Measurements from ENCODE around the gene CCDC157. TPM values are rescaled to one million over a fixed set of nuclear protein-coding genes. Genes with fewer than 3 reads are reported as not detected.
"Not testable (repeated sequence)": the region's sequence is repeated elsewhere in the genome, so short reads cannot be mapped to it uniquely, and the experiment has no call there.

The CCDC157 gene
- total RNA-seq, 1 experiment from 2014 or later = 1.8 TPM

- peak; percentile 75 for DNase-seq (ENCODE audit: low read depth)
Measured at GRCh38 chr22:30390974-30391691, 34.3 kb downstream of the CCDC157 start.

DNA sequence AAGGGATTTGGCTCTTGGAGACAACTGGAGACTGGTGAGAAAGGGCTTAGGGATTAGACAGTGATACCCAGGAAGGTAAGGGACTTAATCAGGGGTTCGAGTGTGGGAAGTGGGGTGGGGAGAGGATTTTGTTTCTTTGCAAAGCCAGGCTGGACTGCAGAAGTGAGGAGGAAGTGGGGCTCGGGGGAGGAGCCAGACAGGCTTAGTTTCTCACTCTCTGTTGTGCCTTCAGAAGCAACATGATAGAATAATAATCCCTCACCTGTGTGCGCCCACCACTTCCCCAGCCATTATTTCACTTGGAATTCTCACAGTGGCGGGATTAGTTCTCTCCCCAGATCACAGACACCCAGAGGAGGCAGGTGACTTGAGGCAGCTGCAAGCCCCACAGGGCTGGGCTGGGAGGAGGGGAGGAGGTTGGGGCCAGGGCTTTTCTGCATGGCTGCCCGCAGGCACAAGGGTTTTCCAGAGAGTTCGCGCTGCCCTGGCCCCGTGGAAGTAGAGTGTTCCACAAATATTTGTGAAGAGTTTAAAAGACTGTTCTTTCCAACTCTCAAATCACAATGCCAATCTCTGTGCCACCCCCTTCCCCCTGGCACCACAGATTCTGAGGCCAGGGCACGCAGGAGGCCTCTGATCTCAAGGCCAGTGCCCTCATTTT, 36.0 kb downstream of the CCDC157 start:
- DNase-seq (ENCODE audit: low read depth) = no peak

GRCh38 chr22:30393322-30393680, 36.5 kb downstream of the CCDC157 start:
- no peak for DNase-seq (ENCODE audit: low read depth)

DNA sequence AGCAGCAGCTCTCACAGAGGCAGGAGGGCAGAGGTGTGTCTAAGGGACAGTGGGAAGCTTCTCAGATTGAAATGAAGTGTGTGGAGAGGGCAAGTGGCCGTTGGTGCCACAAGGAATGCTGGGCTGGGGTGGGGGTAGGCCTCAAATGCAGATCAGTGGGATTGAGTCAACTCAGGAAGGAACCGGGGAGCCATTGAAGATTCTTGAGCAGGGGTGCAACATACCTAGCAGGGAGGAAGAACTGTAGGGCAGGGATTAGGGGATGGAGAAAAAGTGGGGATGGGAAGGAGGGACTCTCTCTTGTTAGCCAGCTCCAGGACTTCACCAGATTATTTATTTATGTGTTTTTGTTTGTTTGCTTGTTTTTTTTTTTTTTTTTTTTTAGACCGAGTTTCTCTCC, 37.1 kb downstream of the CCDC157 start:
- no peak for DNase-seq (ENCODE audit: low read depth)

GRCh38 chr22:30396871-30397655, 40.3 kb downstream of the CCDC157 start, which contains the start of gene SEC14L2:
Gene SEC14L2 (plus strand): TSS chr22:30397018. CDS start chr22:30397117, 99 bp downstream.
- peak; percentile 63 for DNase-seq (ENCODE audit: low read depth)

DNA sequence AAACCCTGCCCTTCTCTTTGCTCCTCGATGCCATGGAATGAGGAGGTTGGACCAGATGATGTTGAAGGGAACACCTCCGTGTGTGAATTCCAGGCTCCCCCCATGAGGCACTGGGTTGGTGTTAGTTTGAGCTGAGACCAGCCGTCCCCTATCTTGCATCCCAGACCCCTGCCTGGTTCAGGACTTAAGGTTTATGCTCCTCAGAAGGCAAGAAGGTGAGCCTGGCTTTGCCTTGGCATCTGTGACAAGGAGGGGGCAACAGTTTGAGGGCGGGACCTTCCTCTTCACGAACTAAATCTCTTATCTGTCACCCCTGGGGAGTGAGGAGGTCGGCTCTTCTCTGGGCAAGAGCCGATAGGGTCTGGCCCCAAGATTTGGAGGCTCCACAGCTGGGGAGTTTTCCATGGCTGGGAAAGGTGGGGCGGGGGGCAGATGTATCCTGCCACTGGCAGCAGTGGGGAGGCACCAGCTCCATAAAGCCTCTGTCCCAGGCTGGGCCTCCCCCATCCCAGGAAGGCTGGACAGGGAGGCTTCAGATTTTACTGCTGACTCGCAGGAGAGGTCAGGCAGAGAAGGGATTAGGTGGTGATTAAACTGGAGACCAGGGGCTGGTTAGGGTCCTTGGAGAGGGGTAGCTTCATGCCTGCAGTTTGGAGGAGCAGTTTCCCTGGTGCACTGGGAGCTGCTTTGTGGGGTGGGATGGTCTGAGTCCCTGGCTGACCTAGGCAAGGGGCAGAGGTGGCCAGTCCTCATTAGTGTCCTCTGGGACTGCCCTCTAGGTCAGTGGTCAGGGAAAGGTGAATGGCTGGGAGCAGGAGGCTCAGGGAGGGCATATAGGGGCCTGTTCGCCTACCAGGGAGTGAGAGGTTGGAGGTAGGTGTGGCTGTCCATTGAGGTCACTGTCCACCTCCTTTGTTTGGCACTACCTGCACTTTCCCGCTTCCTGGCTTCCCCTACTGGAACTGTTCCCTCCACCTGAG, 41.1 kb downstream of the CCDC157 start:
- DNase-seq (ENCODE audit: low read depth) = no peak

GRCh38 chr22:30398685-30399680, 42.2 kb downstream of the CCDC157 start:
- DNase-seq (ENCODE audit: low read depth) = peak; percentile 4

DNA sequence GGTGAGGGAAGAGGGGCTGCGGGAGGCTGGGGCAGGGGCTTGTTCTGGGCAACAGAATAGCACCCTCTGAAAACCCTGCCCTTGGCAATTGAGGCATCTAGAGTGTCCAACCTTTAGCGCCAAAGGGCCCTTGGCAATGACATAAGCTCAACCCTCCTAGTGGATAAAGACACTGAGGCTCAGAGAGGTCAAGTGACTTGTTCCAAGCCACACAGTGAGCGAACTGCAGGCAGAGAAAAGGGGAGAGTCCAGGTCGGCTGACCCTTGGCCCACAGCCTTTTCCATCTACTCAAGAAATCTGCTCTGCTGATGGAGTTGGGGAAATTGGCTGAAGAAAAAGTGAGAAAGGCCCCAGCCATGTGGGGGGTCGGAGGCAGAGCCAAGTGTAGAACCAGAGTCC, 42.9 kb downstream of the CCDC157 start:
- DNase-seq (ENCODE audit: low read depth) = no peak

DNA sequence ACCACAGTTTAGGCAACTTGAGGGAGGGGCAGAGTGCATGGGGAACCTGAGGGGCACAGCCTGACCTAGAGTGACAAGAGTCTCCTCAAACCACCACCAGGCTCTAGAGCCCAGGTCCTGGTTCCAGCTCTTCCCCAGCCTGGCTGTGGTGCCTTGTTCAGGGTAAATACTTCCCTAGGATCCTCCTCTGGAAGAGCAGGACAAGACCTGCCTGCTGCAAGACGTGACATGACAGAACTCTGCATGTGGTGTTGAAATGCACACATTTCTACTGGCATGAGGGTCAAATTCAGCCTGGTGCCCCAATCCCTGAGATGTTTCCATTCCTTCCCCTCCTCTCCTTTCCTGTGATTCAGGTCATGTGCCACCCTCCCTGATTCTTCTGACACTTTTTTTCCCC, 43.4 kb downstream of the CCDC157 start:
- no peak for DNase-seq (ENCODE audit: low read depth)

DNA sequence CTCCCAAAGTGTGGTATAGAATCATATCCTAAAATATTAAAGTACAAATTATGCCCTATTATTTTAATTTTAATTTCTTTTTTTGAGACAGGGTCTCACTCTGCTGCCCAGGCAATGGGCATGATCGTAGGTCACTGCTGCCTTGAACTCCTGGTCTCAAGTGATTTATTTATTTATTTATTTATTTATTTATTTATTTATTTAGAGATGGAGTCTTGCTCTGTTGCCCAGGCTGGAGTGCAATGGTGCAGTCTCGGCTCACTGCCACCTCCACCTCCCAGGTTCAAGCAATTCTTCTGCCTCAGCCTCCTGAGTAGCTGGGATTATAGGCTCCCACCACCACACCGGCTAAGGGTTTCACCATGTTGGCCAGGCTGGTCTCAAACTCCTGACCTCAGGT, 44.2 kb downstream of the CCDC157 start:
- DNase-seq (ENCODE audit: low read depth) = not testable (repeated sequence)

DNA sequence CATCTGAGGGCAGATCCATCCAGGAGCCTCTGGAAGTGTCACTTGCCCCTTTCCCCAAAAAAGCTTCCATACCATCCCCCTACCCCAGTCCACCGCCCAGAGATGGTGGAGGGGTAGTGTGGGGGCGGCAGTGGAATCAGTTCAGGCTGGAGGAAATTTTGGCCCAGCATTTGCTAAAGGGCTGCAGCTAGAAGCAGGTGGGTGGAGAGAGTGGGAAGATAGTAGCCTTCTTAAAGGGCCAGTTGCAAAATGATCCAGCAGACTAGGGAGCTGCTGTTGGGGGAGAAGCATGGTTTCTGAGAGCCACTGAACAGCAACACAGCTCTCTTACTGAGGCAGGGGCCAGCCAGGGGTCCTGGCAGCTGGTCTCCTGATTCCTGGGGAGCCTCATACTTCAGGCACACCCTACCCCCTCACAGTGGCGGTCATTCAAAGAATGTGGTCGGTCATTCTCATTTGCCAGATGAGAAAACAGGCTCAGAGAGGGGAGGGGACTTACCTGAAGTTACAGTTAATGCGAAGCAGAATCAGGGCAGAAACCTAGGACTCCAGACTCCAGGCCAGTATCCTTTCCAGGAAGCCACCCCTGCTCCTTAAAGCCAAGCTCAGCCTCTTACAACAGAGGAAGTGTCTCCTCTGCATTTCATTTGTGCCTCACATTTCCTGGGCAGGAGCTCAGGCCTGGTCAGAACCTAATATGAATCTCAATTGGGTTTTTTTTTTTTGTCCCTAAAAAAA, 45.4 kb downstream of the CCDC157 start:
- no peak for DNase-seq (ENCODE audit: low read depth)

- DNase-seq (ENCODE audit: low read depth) = not testable (repeated sequence)
Measured at GRCh38 chr22:30402766-30403104, 45.9 kb downstream of the CCDC157 start.

GRCh38 chr22:30404307-30404706, 47.5 kb downstream of the CCDC157 start:
- no peak for DNase-seq (ENCODE audit: low read depth)

GRCh38 chr22:30405731-30406130, 48.9 kb downstream of the CCDC157 start:
- DNase-seq (ENCODE audit: low read depth) = no peak

DNA sequence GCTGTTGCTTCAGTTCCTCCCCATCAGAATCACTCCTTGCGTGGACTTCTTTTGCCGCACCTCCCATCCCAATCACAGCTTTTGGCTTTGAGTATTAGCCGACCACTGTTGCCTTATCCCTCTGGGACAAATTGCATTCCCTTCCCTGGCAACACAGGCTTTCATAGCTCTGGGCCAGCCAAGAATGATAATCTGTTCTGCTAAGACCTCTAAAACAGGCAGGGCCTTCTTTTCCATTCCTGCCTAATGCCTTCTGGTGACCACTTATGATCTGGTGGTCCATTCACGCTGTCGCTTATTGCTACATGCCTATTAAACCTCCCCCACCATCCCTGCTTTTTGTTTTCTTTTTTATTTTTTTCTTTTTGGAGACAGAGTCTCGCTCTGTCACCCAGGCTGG, 49.6 kb downstream of the CCDC157 start:
- DNase-seq (ENCODE audit: low read depth) = no peak

DNA sequence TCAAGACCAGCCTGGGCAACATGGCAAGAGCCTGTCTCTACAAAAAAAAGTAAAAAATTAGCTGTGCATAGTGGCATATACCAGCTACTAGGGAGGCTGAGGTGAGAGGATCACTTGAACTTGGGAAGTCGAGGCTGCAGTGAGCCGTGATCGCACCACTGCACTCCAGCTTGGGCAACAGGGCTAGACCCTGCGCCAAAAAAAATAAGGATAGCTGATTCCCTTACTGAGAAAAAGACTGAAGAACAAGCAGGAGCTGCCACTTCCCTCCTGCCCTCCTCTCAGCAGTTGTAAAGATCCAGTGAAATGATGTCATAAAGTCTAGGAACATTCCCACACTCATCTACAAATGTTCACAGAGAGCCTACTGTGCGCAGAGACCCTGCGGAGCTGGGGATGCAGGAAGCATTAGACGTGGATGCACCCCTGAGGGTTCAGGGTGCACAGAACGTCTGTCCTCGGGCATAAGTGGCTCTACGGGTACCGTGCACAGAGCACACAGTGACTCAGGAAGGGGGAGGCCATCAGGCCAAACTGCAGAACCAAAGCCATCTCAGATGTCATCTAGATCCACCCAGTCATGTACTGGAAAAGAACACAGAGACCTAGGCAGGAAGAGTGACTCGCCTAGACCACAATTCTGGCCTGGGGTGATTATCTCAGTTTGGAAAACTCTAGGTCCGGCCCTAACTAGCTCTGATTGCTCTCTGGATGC, 51.7 kb downstream of the CCDC157 start:
- DNase-seq (ENCODE audit: low read depth) = peak; percentile 95

GRCh38 chr22:30411780-30412179, 55.0 kb downstream of the CCDC157 start:
- DNase-seq (ENCODE audit: low read depth) = no peak

DNA sequence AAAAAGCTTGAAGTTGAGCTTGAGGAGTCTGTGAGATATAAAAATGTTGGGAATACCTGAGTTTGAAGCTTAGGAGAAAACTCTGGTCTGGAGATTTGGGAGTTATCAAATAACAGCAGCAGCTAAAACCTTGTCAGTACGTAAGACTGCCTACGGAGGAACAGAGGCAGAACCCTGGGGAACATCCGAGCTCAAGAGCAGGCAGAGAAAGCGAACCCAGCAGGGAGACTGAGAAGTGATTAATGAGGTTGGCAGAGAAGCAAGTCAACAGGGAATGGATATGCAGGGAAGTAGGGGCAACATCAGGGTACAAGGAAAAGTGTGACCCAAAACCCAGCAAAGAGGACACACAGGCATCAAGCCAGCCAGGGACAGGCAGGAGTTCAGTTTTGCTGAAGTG, 56.2 kb downstream of the CCDC157 start:
- DNase-seq (ENCODE audit: low read depth) = no peak

All from RPMI7951 (cell line).